PC-3 (cell line): ENCODE measurements around the gene PCSK5.

Experiments
- CTCF ChIP-seq: fragments of 300-600 bp; sonication (generic); conservative IDR thresholded peaks from 2 replicates; pipeline ENCODE4 v1.5.1; 2017; ENCODE audit warnings: antibody characterized with exemption, low read depth, mild to moderate bottlenecking, low read length
- EZH2 ChIP-seq: fragments of 300-600 bp; sonication (generic); IDR thresholded peaks from one replicate; pipeline ENCODE4 v1.6.1; 2017; ENCODE audit warnings: antibody characterized with exemption, mild to moderate bottlenecking, low read length; ENCODE audit not compliant: unreplicated experiment

GRCh38 chr9:76403352-76403751 is 512.9 kb downstream of the PCSK5 start:
- TF ChIP-seq CTCF: peak; percentile 62
- TF ChIP-seq EZH2: no peak
